ENCODE results near the gene KCNH6.
A peak's percentile ranks its signal among the peaks of the same experiment; 100 is the strongest.

KCNH6 gene, protein sequence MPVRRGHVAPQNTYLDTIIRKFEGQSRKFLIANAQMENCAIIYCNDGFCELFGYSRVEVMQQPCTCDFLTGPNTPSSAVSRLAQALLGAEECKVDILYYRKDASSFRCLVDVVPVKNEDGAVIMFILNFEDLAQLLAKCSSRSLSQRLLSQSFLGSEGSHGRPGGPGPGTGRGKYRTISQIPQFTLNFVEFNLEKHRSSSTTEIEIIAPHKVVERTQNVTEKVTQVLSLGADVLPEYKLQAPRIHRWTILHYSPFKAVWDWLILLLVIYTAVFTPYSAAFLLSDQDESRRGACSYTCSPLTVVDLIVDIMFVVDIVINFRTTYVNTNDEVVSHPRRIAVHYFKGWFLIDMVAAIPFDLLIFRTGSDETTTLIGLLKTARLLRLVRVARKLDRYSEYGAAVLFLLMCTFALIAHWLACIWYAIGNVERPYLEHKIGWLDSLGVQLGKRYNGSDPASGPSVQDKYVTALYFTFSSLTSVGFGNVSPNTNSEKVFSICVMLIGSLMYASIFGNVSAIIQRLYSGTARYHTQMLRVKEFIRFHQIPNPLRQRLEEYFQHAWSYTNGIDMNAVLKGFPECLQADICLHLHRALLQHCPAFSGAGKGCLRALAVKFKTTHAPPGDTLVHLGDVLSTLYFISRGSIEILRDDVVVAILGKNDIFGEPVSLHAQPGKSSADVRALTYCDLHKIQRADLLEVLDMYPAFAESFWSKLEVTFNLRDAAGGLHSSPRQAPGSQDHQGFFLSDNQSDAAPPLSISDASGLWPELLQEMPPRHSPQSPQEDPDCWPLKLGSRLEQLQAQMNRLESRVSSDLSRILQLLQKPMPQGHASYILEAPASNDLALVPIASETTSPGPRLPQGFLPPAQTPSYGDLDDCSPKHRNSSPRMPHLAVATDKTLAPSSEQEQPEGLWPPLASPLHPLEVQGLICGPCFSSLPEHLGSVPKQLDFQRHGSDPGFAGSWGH

GRCh38 chr17:63523253-63523855, at the start of gene KCNH6:
TSS of gene KCNH6 (plus strand) at chr17:63523358. CDS start at chr17:63523414, 56 bp downstream.
- no peak within 1 kb of the TSS for H3K4me3 ChIP-seq (ENCODE audit: control insufficient read depth, low read depth, low read length)
- TF ChIP-seq, protein P1, sequence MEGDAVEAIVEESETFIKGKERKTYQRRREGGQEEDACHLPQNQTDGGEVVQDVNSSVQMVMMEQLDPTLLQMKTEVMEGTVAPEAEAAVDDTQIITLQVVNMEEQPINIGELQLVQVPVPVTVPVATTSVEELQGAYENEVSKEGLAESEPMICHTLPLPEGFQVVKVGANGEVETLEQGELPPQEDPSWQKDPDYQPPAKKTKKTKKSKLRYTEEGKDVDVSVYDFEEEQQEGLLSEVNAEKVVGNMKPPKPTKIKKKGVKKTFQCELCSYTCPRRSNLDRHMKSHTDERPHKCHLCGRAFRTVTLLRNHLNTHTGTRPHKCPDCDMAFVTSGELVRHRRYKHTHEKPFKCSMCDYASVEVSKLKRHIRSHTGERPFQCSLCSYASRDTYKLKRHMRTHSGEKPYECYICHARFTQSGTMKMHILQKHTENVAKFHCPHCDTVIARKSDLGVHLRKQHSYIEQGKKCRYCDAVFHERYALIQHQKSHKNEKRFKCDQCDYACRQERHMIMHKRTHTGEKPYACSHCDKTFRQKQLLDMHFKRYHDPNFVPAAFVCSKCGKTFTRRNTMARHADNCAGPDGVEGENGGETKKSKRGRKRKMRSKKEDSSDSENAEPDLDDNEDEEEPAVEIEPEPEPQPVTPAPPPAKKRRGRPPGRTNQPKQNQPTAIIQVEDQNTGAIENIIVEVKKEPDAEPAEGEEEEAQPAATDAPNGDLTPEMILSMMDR (IDR thresholded peaks at IDR 0.05; ENCODE audit: control insufficient read depth, insufficient read depth, low read depth, low read length, missing control alignments), result no peak
- DNase-seq (ENCODE audit: low read depth), result no peak

- DNase-seq (ENCODE audit: low read depth), result no peak
- H3K4me3 ChIP-seq (ENCODE audit: control insufficient read depth, low read depth, low read length), result no peak overlapping the region
- TF ChIP-seq, protein P1 (IDR thresholded peaks at IDR 0.05; ENCODE audit: control insufficient read depth, insufficient read depth, low read depth, low read length, missing control alignments), result no peak
These were observed 49.0 kb upstream of the KCNH6 start for GRCh38 chr17:63474174-63474573.

DNA sequence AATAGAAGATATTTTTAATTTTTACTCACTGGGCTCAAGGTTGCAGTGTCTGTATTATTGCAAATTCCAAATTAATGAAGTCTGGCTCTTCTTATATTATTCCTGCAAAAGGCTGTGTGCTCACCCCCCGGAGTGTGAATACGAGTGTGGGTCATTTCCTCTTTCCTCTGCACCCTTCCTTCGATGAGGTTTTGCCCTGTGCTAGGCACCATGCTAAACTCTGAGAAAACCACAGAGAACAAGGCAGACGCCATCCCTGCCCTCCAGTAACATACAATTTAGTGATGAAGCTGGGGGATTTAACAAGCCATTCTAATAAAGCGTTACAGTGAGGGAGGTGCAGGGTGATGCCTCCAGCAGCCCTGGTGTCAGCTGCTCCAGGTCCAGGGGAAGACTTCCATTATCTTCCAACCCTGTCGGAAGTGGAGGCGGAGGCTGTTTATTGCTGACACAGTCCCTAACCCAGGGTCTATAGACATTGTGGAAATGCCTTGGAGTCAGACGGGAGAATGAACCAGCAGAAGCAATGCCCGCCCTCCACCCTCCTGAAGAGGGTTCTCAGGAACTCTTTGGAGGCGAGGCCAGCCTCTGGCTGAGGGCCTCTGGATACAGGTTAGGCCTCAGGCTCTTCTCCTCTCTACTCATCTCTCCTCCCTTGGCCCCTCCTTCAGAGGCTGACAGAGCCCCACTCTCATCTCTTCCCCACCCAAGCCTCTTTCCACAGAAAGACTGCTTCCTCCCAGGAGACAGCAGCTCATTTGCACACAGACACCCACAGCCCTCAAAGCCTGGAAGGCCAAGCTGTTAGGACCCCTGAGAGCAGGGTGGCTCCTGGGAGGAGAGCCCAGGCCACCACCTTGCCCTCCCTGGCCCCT, 48.3 kb upstream of the KCNH6 start:
- TF ChIP-seq, protein P1 (IDR thresholded peaks at IDR 0.05; ENCODE audit: control insufficient read depth, insufficient read depth, low read depth, low read length, missing control alignments), result no peak
- no peak overlapping the region for H3K4me3 ChIP-seq (ENCODE audit: control insufficient read depth, low read depth, low read length)

GRCh38 chr17:63475491-63476412, 47.4 kb upstream of the KCNH6 start:
- no peak for DNase-seq (ENCODE audit: low read depth)
- H3K4me3 ChIP-seq (ENCODE audit: control insufficient read depth, low read depth, low read length), result no peak overlapping the region
- TF ChIP-seq, protein P1 (IDR thresholded peaks at IDR 0.05; ENCODE audit: control insufficient read depth, insufficient read depth, low read depth, low read length, missing control alignments), result no peak

More for the DNA sequence above, 48.3 kb upstream of the KCNH6 start:
- DNase-seq (ENCODE audit: low read depth), result no peak

GRCh38 chr17:63476459-63476853, 46.7 kb upstream of the KCNH6 start:
- TF ChIP-seq, protein P1 (IDR thresholded peaks at IDR 0.05; ENCODE audit: control insufficient read depth, insufficient read depth, low read depth, low read length, missing control alignments), result no peak
- no peak for DNase-seq (ENCODE audit: low read depth)
- H3K4me3 ChIP-seq (ENCODE audit: control insufficient read depth, low read depth, low read length), result peak overlapping the region; percentile 45

All from AG09309 (cell line).